ENCODE data around the gene CASP10.
A peak's percentile ranks its signal among the peaks of the same experiment; 100 is the strongest.

CASP10 gene

DNA sequence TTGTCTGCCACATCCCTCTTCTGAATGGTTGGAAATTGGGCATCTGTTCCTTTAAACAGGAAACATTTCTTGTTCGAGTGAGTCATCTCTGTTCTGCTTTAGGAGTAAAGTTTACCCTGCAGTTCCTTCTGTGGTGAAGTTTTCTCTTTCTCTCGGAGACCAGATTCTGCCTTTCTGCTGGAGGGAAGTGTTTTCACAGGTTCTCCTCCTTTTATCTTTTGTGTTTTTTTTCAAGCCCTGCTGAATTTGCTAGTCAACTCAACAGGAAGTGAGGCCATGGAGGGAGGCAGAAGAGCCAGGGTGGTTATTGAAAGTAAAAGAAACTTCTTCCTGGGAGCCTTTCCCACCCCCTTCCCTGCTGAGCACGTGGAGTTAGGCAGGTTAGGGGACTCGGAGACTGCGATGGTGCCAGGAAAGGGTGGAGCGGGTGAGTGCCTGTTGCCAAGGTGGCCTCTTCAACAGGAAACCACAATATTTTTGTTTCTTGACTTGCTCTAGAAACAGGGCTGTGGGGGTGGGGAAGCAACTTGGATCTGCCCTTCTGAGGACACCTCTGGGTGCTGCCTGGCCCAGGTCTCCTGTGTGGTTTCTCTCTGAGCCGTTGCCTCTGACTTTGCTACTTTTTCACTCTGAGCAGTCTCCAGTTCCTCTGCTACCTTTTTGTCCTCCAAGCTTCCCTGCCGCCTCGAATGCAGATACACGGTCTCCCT is 75.2 kb downstream of the CASP10 start:
- Histone ChIP-seq H3K9me3 (ENCODE audit: severe bottlenecking) (no peaks in the 10 kb centered on the region), H3K4me1 (ENCODE audit: insufficient read depth, poor library complexity, severe bottlenecking) (peaks cover 31% of the 10 kb centered on the region), H3K27me3 (ENCODE audit: insufficient read depth, poor library complexity, severe bottlenecking) (no peaks in the 10 kb centered on the region), H3K27ac (ENCODE audit: poor library complexity, severe bottlenecking) (peak overlapping the region; percentile 95), H3K36me3 (ENCODE audit: low read depth) (no peaks in the 10 kb centered on the region; the same call in 1 of the 2 replicates), H3K4me3 (ENCODE audit: severe bottlenecking) (peak overlapping the region; percentile 30)
- ATAC-seq (ENCODE audit: low read depth): peak; percentile 76
- TF ChIP-seq, protein P1, sequence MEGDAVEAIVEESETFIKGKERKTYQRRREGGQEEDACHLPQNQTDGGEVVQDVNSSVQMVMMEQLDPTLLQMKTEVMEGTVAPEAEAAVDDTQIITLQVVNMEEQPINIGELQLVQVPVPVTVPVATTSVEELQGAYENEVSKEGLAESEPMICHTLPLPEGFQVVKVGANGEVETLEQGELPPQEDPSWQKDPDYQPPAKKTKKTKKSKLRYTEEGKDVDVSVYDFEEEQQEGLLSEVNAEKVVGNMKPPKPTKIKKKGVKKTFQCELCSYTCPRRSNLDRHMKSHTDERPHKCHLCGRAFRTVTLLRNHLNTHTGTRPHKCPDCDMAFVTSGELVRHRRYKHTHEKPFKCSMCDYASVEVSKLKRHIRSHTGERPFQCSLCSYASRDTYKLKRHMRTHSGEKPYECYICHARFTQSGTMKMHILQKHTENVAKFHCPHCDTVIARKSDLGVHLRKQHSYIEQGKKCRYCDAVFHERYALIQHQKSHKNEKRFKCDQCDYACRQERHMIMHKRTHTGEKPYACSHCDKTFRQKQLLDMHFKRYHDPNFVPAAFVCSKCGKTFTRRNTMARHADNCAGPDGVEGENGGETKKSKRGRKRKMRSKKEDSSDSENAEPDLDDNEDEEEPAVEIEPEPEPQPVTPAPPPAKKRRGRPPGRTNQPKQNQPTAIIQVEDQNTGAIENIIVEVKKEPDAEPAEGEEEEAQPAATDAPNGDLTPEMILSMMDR (IDR thresholded peaks at IDR 0.05; ENCODE audit: poor library complexity, severe bottlenecking): no peak
- DNase-seq (ENCODE audit: low spot score): peak; percentile 83

DNA sequence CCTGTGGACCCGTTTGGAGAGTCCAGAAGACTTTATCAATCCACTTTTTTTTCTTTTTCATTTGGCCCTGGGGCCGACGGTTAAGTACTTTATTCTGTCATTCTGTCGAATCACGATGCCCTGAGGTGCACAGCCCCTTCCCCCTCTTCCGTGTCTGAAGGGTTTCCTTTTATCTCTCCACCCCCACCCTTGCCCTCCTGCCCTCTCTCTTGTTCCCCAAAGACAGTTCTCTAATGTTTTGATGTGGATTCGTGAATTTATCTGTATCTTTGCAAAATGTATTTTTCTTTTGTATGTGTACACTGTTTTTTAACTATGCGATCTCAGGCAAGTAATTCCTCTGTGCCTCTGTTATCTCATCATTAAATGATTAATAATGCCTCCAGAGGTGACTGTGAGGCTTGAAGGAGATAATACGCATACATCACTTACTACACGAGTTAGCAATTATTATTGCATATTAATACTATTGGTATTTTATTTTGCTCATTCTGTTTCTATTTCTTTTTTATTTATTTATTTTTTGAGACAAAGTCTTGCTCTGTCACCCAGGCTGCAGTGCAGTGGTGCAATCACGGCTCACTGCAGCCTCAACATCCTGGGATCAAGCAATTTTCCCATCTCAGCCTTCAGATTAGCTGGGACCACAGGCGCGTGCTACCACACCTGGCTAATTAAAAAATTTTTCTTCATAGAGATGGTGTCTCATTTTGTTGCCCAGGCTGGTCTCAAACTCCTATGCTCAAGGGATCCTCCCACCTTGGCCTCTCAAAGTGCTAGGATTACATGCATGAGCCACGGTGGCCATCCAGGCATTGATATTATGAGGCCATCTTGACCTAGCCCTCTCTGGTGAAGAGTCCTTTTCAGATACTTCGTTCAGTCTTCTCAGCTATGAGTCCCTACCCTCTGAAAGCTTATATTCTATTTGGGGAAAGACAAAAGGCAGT is 76.0 kb downstream of the CASP10 start:
- no peak for DNase-seq (ENCODE audit: low spot score)
- Histone ChIP-seq H3K4me3 (ENCODE audit: severe bottlenecking) (peak overlapping the region; percentile 30), H3K27me3 (ENCODE audit: insufficient read depth, poor library complexity, severe bottlenecking) (no peaks in the 10 kb centered on the region), H3K36me3 (ENCODE audit: low read depth) (no peaks in the 10 kb centered on the region; the same call in 1 of the 2 replicates), H3K27ac (ENCODE audit: poor library complexity, severe bottlenecking) (peak overlapping the region; percentile 95), H3K4me1 (ENCODE audit: insufficient read depth, poor library complexity, severe bottlenecking) (peaks cover 31% of the 10 kb centered on the region), H3K9me3 (ENCODE audit: severe bottlenecking) (no peaks in the 10 kb centered on the region)
- TF ChIP-seq, protein P1 (IDR thresholded peaks at IDR 0.05; ENCODE audit: poor library complexity, severe bottlenecking): no peak
- ATAC-seq (ENCODE audit: low read depth): no peak

DNA sequence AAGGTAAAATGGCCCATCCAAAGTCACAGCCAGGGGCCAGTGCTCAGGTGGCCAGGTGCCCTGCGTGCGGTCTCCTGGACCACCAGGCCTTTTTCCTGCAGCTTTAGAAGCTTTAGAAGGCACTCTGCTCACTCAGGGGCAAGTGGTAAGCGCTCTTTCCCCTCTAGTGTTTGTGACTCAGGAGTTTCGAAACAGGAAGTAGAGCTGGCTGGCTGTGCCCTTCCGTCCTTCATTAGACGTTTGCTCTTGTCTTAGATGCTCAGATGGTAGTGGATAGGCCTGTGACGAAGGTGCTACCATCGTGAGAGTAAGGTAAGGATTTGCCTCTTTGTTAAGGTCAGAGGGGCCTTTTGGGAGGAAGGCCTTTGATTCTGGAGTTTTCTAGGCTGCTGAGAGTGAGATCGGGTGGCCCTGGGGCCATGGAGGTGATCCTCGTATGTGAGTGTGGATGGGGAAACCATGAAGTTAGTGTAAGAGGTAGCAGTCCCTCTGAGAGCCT is 77.4 kb downstream of the CASP10 start, which contains the start of gene CASP8:
CASP8 (plus strand) TSS at position 235 of the 499 bp plus-strand sequence. CDS start 5,951 bp downstream, outside the sequence.
- DNase-seq (ENCODE audit: low spot score): no peak
- TF ChIP-seq, protein P1 (IDR thresholded peaks at IDR 0.05; ENCODE audit: poor library complexity, severe bottlenecking): no peak
- H3K4me3 ChIP-seq (ENCODE audit: severe bottlenecking): no peak within 1 kb of the TSS
- H3K36me3 ChIP-seq (ENCODE audit: low read depth): no peaks in the 10 kb centered on the region; the same call in 1 of the 2 replicates
- no peaks in the 10 kb centered on the region for H3K27me3 ChIP-seq (ENCODE audit: insufficient read depth, poor library complexity, severe bottlenecking)
- no peaks in the 10 kb centered on the region for H3K9me3 ChIP-seq (ENCODE audit: severe bottlenecking)
- H3K4me1 ChIP-seq (ENCODE audit: insufficient read depth, poor library complexity, severe bottlenecking): peaks cover 31% of the 10 kb centered on the region
- peak; percentile 25; the same call in 1 of the 3 replicates for ATAC-seq (ENCODE audit: low read depth)
- H3K27ac ChIP-seq (ENCODE audit: poor library complexity, severe bottlenecking): peak within 1 kb of the TSS; percentile 95

DNA sequence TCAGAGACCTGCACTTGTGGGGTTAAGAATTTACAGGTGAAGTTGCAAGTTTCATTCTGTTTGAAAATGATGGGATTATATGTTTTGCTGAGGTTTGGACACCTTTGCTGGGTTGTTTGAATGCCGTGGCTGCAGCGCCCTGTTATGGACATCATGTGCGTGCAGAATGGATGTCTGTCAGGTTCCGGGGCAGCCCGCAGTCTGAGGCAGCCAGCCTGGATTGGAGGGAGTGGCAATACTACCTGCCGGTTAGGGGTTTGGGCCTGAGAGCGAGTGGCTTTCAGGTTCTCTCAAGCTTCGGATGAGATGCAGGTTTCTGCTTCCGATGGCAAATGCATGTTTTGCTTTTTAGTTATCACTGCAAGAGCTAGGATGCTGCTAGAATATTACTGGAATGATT is 78.5 kb downstream of the CASP10 start:
- Histone ChIP-seq H3K36me3 (ENCODE audit: low read depth) (no peaks in the 10 kb centered on the region; the same call in 1 of the 2 replicates), H3K27ac (ENCODE audit: poor library complexity, severe bottlenecking) (no peak overlapping the region), H3K9me3 (ENCODE audit: severe bottlenecking) (no peaks in the 10 kb centered on the region), H3K27me3 (ENCODE audit: insufficient read depth, poor library complexity, severe bottlenecking) (no peaks in the 10 kb centered on the region), H3K4me3 (ENCODE audit: severe bottlenecking) (no peak overlapping the region), H3K4me1 (ENCODE audit: insufficient read depth, poor library complexity, severe bottlenecking) (peaks cover 31% of the 10 kb centered on the region)
- no peak for ATAC-seq (ENCODE audit: low read depth)
- TF ChIP-seq, protein P1 (IDR thresholded peaks at IDR 0.05; ENCODE audit: poor library complexity, severe bottlenecking): no peak
- DNase-seq (ENCODE audit: low spot score): no peak

All from RWPE2 (cell line).